ENCODE measurements around the gene SLC39A11.
"Not testable (repeated sequence)": the region's sequence is repeated elsewhere in the genome, so short reads cannot be mapped to it uniquely, and the experiment has no call there.

GRCh38 chr17:72638932-72639331, 453.6 kb downstream of the SLC39A11 start:
- not testable (repeated sequence) for TF ChIP-seq EZH2 (IDR thresholded peaks at IDR 0.05; ENCODE audit: borderline replicate concordance, low read length)
- TF ChIP-seq, protein P1, sequence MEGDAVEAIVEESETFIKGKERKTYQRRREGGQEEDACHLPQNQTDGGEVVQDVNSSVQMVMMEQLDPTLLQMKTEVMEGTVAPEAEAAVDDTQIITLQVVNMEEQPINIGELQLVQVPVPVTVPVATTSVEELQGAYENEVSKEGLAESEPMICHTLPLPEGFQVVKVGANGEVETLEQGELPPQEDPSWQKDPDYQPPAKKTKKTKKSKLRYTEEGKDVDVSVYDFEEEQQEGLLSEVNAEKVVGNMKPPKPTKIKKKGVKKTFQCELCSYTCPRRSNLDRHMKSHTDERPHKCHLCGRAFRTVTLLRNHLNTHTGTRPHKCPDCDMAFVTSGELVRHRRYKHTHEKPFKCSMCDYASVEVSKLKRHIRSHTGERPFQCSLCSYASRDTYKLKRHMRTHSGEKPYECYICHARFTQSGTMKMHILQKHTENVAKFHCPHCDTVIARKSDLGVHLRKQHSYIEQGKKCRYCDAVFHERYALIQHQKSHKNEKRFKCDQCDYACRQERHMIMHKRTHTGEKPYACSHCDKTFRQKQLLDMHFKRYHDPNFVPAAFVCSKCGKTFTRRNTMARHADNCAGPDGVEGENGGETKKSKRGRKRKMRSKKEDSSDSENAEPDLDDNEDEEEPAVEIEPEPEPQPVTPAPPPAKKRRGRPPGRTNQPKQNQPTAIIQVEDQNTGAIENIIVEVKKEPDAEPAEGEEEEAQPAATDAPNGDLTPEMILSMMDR (conservative IDR thresholded peaks at IDR 0.05 in 1 of 2, IDR thresholded peaks at IDR 0.05 in 1 of 2; ENCODE audit: extremely low read depth in 1 of 2, insufficient read depth in 1 of 2, low read depth in 1 of 2, low read length in 2 of 2) = not testable (repeated sequence)
